OCI-LY7 (cell line): Measurements from ENCODE around the gene KIZ. TPM values are rescaled to one million over a fixed set of nuclear protein-coding genes. Genes with fewer than 3 reads are reported as not detected.

ENCODE experiments used
- BruUV-seq: library from RNA; stranded (reverse); fragments of 400-500 nt; replicated peaks from 2 replicates; lab custom pipeline; 2021; lab: Mats Ljungman, UMichigan
- CTCF ChIA-PET: fragments of 300-600 bp; sonication (Branson Sonifier 250); formaldehyde crosslinking; loops from one replicate; lab custom pipeline; 2022; ENCODE audit warnings: antibody characterized with exemption; ENCODE audit not compliant: unreplicated experiment; lab: Charles Lee
- POLR2A ChIA-PET: fragments of 300-600 bp; sonication (Branson Sonifier 250); formaldehyde crosslinking; loops from one replicate; lab custom pipeline; 2022; ENCODE audit warnings: antibody characterized with exemption; lab: Charles Lee
- DNase-seq: peaks from one replicate; pipeline ENCODE4 v3.0.0-alpha.2; 2015; ENCODE audit warnings: low spot score
- H2AFZ ChIP-seq: fragments of 200-600 bp; sonication (generic), shearing (Covaris generic); 2 replicates; pipeline ENCODE4 v1.6.1; 2014; ENCODE audit warnings: mild to moderate bottlenecking, antibody characterized with exemption, low read length, moderate library complexity
- H3K27ac ChIP-seq: fragments of 200-600 bp; sonication (generic); 2 replicates; pipeline ENCODE4 v1.5.1; 2014; ENCODE audit warnings: mixed run types, low read depth, mild to moderate bottlenecking, moderate library complexity, low read length, inconsistent platforms; ENCODE audit not compliant: poor library complexity, severe bottlenecking
- H3K36me3 ChIP-seq: fragments of 200-600 bp; sonication (generic); 2 replicates; pipeline ENCODE4 v1.6.1; 2014; ENCODE audit warnings: mild to moderate bottlenecking, antibody characterized with exemption, low read length, moderate library complexity, mixed read lengths; ENCODE audit not compliant: insufficient read depth
- H3K4me1 ChIP-seq: fragments of 200-600 bp; sonication (generic); 2 replicates; pipeline ENCODE4 v1.5.1; 2014; ENCODE audit warnings: mild to moderate bottlenecking, low read length; ENCODE audit not compliant: insufficient read depth, poor library complexity, severe bottlenecking
- H3K4me2 ChIP-seq: fragments of 200-600 bp; sonication (generic); 2 replicates; pipeline ENCODE4 v1.6.1; 2014; ENCODE audit warnings: mild to moderate bottlenecking, low read length
- H3K4me3 ChIP-seq: fragments of 200-600 bp; sonication (generic); 2 replicates; pipeline ENCODE4 v1.5.1; 2014; ENCODE audit warnings: mild to moderate bottlenecking, low read depth, low read length; ENCODE audit not compliant: poor library complexity, severe bottlenecking
- H3K79me2 ChIP-seq: fragments of 200-600 bp; sonication (generic); 2 replicates; pipeline ENCODE4 v1.6.1; 2016; ENCODE audit warnings: low read depth, mild to moderate bottlenecking, low read length, moderate library complexity, mixed read lengths; ENCODE audit not compliant: insufficient read depth
- H3K9me2 ChIP-seq: fragments of 200-600 bp; sonication (generic); 2 replicates; pipeline ENCODE4 v1.6.1; 2016; ENCODE audit warnings: mild to moderate bottlenecking, low read length, mixed read lengths; ENCODE audit not compliant: insufficient read depth
- H3K9me3 ChIP-seq: fragments of 200-600 bp; sonication (generic); 2 replicates; pipeline ENCODE4 v1.6.1; 2014; ENCODE audit warnings: mild to moderate bottlenecking, mixed run types, low read length, mixed read lengths
- H4K20me1 ChIP-seq: fragments of 200-600 bp; sonication (generic); 2 replicates; pipeline ENCODE4 v1.6.1; 2014; ENCODE audit warnings: mild to moderate bottlenecking, antibody characterized with exemption, low read length, moderate library complexity, mixed read lengths; ENCODE audit not compliant: insufficient read depth
- EZH2phosphoT487 ChIP-seq: fragments of 200-600 bp; sonication (generic); IDR thresholded peaks from 2 replicates; pipeline ENCODE4 v1.6.1; 2018; ENCODE audit warnings: low read depth, borderline replicate concordance, mild to moderate bottlenecking, mixed run types, antibody characterized with exemption, low read length, moderate library complexity, mixed read lengths
- intact Hi-C: fragments of 100-400 bp; cut with micrococcal nuclease; formaldehyde crosslinking; loops from one replicate; pipeline ENCODE4 v1.10.0; 2022; ENCODE audit not compliant: unreplicated experiment
- small RNA-seq: library from RNA; depleted of rRNA; stranded (forward); fragments of <200 nt; gene quantifications from one replicate; pipeline ENCODE3, GENCODE V24; 2014
- total RNA-seq, 2 experiments: library from RNA; depleted of rRNA in 1 of 2; stranded (reverse); fragments of >200 nt in 1 of 2; shearing (Covaris generic) in 1 of 2; gene quantifications; 2 replicates each; pipeline ENCODE4 v1.2.3, GENCODE V29; 2014 to 2022
- TF ChIP-seq, protein P1 (sequence below): fragments of 200-600 bp; sonication (generic); conservative IDR thresholded peaks from 2 replicates; pipeline ENCODE4 v1.5.1; 2014; ENCODE audit warnings: mild to moderate bottlenecking, antibody characterized with exemption, low read length, moderate library complexity, mixed read lengths

KIZ gene
- total RNA-seq, 2 experiments from 2014 or later = 16.0 to 23.7 TPM

GRCh38 chr20:21291026-21291425 is 165.1 kb downstream of the KIZ start:
- Histone ChIP-seq H3K36me3 (no peaks in the 10 kb centered on the region), H2AFZ (no peak overlapping the region), H4K20me1 (no peaks in the 10 kb centered on the region), H3K79me2 (no peaks in the 10 kb centered on the region), H3K4me3 (no peak overlapping the region), H3K4me2 (no peak overlapping the region), H3K4me1 (no peaks in the 10 kb centered on the region), H3K27ac (no peak overlapping the region), H3K9me2 (no peaks in the 10 kb centered on the region), H3K9me3 (no peaks in the 10 kb centered on the region)
- TF ChIP-seq EZH2phosphoT487 = no peak
- TF ChIP-seq, protein P1, sequence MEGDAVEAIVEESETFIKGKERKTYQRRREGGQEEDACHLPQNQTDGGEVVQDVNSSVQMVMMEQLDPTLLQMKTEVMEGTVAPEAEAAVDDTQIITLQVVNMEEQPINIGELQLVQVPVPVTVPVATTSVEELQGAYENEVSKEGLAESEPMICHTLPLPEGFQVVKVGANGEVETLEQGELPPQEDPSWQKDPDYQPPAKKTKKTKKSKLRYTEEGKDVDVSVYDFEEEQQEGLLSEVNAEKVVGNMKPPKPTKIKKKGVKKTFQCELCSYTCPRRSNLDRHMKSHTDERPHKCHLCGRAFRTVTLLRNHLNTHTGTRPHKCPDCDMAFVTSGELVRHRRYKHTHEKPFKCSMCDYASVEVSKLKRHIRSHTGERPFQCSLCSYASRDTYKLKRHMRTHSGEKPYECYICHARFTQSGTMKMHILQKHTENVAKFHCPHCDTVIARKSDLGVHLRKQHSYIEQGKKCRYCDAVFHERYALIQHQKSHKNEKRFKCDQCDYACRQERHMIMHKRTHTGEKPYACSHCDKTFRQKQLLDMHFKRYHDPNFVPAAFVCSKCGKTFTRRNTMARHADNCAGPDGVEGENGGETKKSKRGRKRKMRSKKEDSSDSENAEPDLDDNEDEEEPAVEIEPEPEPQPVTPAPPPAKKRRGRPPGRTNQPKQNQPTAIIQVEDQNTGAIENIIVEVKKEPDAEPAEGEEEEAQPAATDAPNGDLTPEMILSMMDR = no peak
- POLR2A ChIA-PET = no interaction called here
- intact Hi-C loops = no loop called here
- DNase-seq = no peak
- BruUV-seq = no TSS peak
- CTCF ChIA-PET = no interaction called here

GRCh38 chr20:21294755-21295154 is 168.9 kb downstream of the KIZ start:
- Histone ChIP-seq H3K4me2 (no peak overlapping the region), H2AFZ (no peak overlapping the region), H3K4me3 (no peak overlapping the region), H3K36me3 (no peaks in the 10 kb centered on the region), H3K4me1 (no peaks in the 10 kb centered on the region), H4K20me1 (no peaks in the 10 kb centered on the region), H3K9me3 (no peaks in the 10 kb centered on the region), H3K9me2 (no peaks in the 10 kb centered on the region), H3K79me2 (no peaks in the 10 kb centered on the region), H3K27ac (no peak overlapping the region)
- ChIA-PET POLR2A (interaction anchor here (1.4 kb wide), 1 partner anchor 48 kb away, joined by 3 read pairs; no protein-coding TSS in a partner anchor), CTCF (no interaction called here)
- DNase-seq = no peak
- no TSS peak for BruUV-seq
- intact Hi-C loops = no loop called here
- TF ChIP-seq EZH2phosphoT487 = no peak
- TF ChIP-seq, protein P1 = no peak

Small RNAs within 50 kb of the gene (small RNA-seq; reads per million reads assigned to genes)
- 0.16 reads per million for gene RNA5SP477

Other genes with a start within 250 kb of the KIZ start
- gene LINC00237, start 19.7 kb upstream of the KIZ start, total RNA-seq (2014; rRNA removed; shearing (Covaris generic)) = not detected in 2 replicates
- gene LINC00237, start 19.7 kb upstream of the KIZ start, total RNA-seq (2022) = not detected in 2 replicates
- 43.7 and 47.9 TPM in 2 replicates for gene XRN2, start 177.2 kb downstream of the KIZ start, total RNA-seq (2014; rRNA removed; shearing (Covaris generic))
- 47.9 and 50.3 TPM in 2 replicates for gene XRN2, start 177.2 kb downstream of the KIZ start, total RNA-seq (2022)